NCI-H146 treated with DMSO at 0.1 percent for 48 hours (cell line): ENCODE data around the gene RFX3.

Source experiments
- DNase-seq: peaks from one replicate; lab custom pipeline; 2025; ENCODE audit not compliant: unreplicated experiment; lab: John Stamatoyannopoulos, UW

RFX3 gene

GRCh38 chr9:3237121-3237520, 288.7 kb downstream of the RFX3 start:
- no peak for DNase-seq

- no peak for DNase-seq
Observed at GRCh38 chr9:3235497-3235896, 290.3 kb downstream of the RFX3 start.

- DNase-seq, result no peak
Observed at GRCh38 chr9:3224931-3225330, 300.9 kb downstream of the RFX3 start.

GRCh38 chr9:3215658-3216057, 310.1 kb downstream of the RFX3 start:
- no peak for DNase-seq

GRCh38 chr9:3214741-3215140, 311.1 kb downstream of the RFX3 start:
- no peak for DNase-seq

- DNase-seq, result no peak
Observed at GRCh38 chr9:3205421-3206095, 320.2 kb downstream of the RFX3 start.

GRCh38 chr9:3200331-3200774, 325.4 kb downstream of the RFX3 start:
- DNase-seq, result no peak

- no peak for DNase-seq
Observed at GRCh38 chr9:3193791-3194190, 332.0 kb downstream of the RFX3 start.

GRCh38 chr9:3191715-3192114, 334.1 kb downstream of the RFX3 start:
- no peak for DNase-seq

- DNase-seq, result no peak
Observed at GRCh38 chr9:3189113-3189861, 336.5 kb downstream of the RFX3 start.

- DNase-seq, result no peak
Observed at GRCh38 chr9:3186751-3187150, 339.1 kb downstream of the RFX3 start.

GRCh38 chr9:3181049-3181953, 344.5 kb downstream of the RFX3 start:
- DNase-seq, result peak; percentile 20

- DNase-seq, result no peak
Observed at GRCh38 chr9:3180696-3181048, 345.1 kb downstream of the RFX3 start.

GRCh38 chr9:3179711-3180110, 346.1 kb downstream of the RFX3 start:
- no peak for DNase-seq

- no peak for DNase-seq
Observed at GRCh38 chr9:3177936-3178335, 347.9 kb downstream of the RFX3 start.

- DNase-seq, result no peak
Observed at GRCh38 chr9:3177146-3177761, 348.5 kb downstream of the RFX3 start.

GRCh38 chr9:3173374-3173773, 352.4 kb downstream of the RFX3 start:
- no peak for DNase-seq

- DNase-seq, result no peak
Observed at GRCh38 chr9:3170819-3171218, 355.0 kb downstream of the RFX3 start.
